H9 (cell line): ENCODE data around the gene FJX1. TPM values are rescaled to one million over a fixed set of nuclear protein-coding genes. Genes with fewer than 3 reads are reported as not detected.

Source experiments
- DNase-seq: peaks from one replicate; pipeline ENCODE4 v3.0.0-alpha.2; 2017
- H2AFZ ChIP-seq: one replicate; pipeline ENCODE4 v1.6.1; 2013; ENCODE audit warnings: mild to moderate bottlenecking, low read length, control low read depth, moderate library complexity
- H2AK5ac ChIP-seq: 2 replicates; pipeline ENCODE4 v1.6.1; 2013; ENCODE audit warnings: low read length, control low read depth, mixed read lengths; ENCODE audit not compliant: insufficient read length
- H2BK120ac ChIP-seq: one replicate; pipeline ENCODE4 v1.6.1; 2013; ENCODE audit warnings: low read depth, mild to moderate bottlenecking, low read length, control low read depth, inconsistent platforms; ENCODE audit not compliant: poor library complexity, severe bottlenecking
- H2BK12ac ChIP-seq: 2 replicates; pipeline ENCODE4 v1.6.1; 2013; ENCODE audit warnings: low read length, control low read depth, mixed read lengths, low read depth; ENCODE audit not compliant: insufficient read length
- H2BK15ac ChIP-seq: 2 replicates; pipeline ENCODE4 v1.6.1; 2013; ENCODE audit warnings: low read depth, low read length, control low read depth
- H2BK20ac ChIP-seq: one replicate; pipeline ENCODE4 v1.6.1; 2013; ENCODE audit warnings: low read depth, mild to moderate bottlenecking, low read length, control low read depth, inconsistent platforms; ENCODE audit not compliant: poor library complexity, severe bottlenecking
- H2BK5ac ChIP-seq: 2 replicates; pipeline ENCODE4 v1.6.1; 2013; ENCODE audit warnings: low read length, control low read depth, mixed read lengths; ENCODE audit not compliant: insufficient read length
- H3K14ac ChIP-seq: 2 replicates; pipeline ENCODE4 v1.6.1; 2013; ENCODE audit warnings: low read length, control low read depth; ENCODE audit not compliant: insufficient read depth
- H3K18ac ChIP-seq: 2 replicates; pipeline ENCODE4 v1.6.1; 2013; ENCODE audit warnings: low read depth, mild to moderate bottlenecking, mixed read lengths, low read length, control low read depth; ENCODE audit not compliant: insufficient read length
- H3K23ac ChIP-seq: 2 replicates; pipeline ENCODE4 v1.6.1; 2013; ENCODE audit warnings: low read length, control low read depth, mixed read lengths, low read depth; ENCODE audit not compliant: insufficient read length
- H3K23me2 ChIP-seq: 2 replicates; pipeline ENCODE4 v1.6.1; 2013; ENCODE audit warnings: low read depth, mild to moderate bottlenecking, mixed read lengths, low read length, control low read depth; ENCODE audit not compliant: insufficient read length, poor library complexity, severe bottlenecking
- H3K27ac ChIP-seq: 2 replicates; pipeline ENCODE4 v1.5.1; 2013; ENCODE audit warnings: low read length, control low read depth, mixed read lengths, low read depth; ENCODE audit not compliant: insufficient read length
- H3K27me3 ChIP-seq: 2 replicates; pipeline ENCODE4 v1.6.1; 2013; ENCODE audit warnings: low read length, control low read depth, inconsistent platforms; ENCODE audit not compliant: insufficient read depth
- H3K4ac ChIP-seq: 2 replicates; pipeline ENCODE4 v1.6.1; 2013; ENCODE audit warnings: low read depth, mild to moderate bottlenecking, control low read depth, inconsistent platforms, low read length, moderate library complexity
- H3K4me1 ChIP-seq: 2 replicates; pipeline ENCODE4 v1.6.1; 2013; ENCODE audit warnings: low read length, control low read depth, inconsistent platforms; ENCODE audit not compliant: insufficient read depth
- H3K4me2 ChIP-seq: 2 replicates; pipeline ENCODE4 v1.6.1; 2013; ENCODE audit warnings: low read length, control low read depth, mixed read lengths; ENCODE audit not compliant: insufficient read length, insufficient read depth
- H3K56ac ChIP-seq: 2 replicates; pipeline ENCODE4 v1.6.1; 2013; ENCODE audit warnings: low read depth, mild to moderate bottlenecking, mixed read lengths, low read length, control low read depth; ENCODE audit not compliant: insufficient read length
- H3K79me1 ChIP-seq: 2 replicates; pipeline ENCODE4 v1.6.1; 2013; ENCODE audit warnings: low read depth, mild to moderate bottlenecking, moderate library complexity, low read length, control low read depth, inconsistent platforms; ENCODE audit not compliant: insufficient read depth, poor library complexity, severe bottlenecking
- H3K79me2 ChIP-seq: 2 replicates; pipeline ENCODE4 v1.6.1; 2013; ENCODE audit warnings: low read length, control low read depth, inconsistent platforms; ENCODE audit not compliant: insufficient read depth
- H3K9ac ChIP-seq: 2 replicates; pipeline ENCODE4 v1.6.1; 2013; ENCODE audit warnings: low read length, control low read depth, mixed read lengths; ENCODE audit not compliant: insufficient read length; ENCODE audit errors: extremely low read depth
- H3K9me3 ChIP-seq: one replicate; pipeline ENCODE4 v1.6.1; 2013; ENCODE audit warnings: low read depth, low read length, inconsistent platforms; ENCODE audit not compliant: control insufficient read depth
- H3T11ph ChIP-seq: one replicate; pipeline ENCODE4 v1.6.1; 2013; ENCODE audit warnings: mild to moderate bottlenecking, low read length, control low read depth, inconsistent platforms
- H4K20me1 ChIP-seq: one replicate; pipeline ENCODE4 v1.6.1; 2013; ENCODE audit not compliant: control insufficient read depth, insufficient read length, insufficient read depth
- H4K5ac ChIP-seq: 2 replicates; pipeline ENCODE4 v1.6.1; 2013; ENCODE audit warnings: low read depth, mild to moderate bottlenecking, mixed read lengths, low read length, control low read depth; ENCODE audit not compliant: insufficient read length
- H4K8ac ChIP-seq: replicated peaks from 2 replicates; pipeline ENCODE4 v1.6.1; 2013; ENCODE audit warnings: low read length, control low read depth, mixed read lengths, low read depth; ENCODE audit not compliant: insufficient read length
- H4K91ac ChIP-seq: 2 replicates; pipeline ENCODE4 v1.6.1; 2013; ENCODE audit warnings: low read depth, mild to moderate bottlenecking, moderate library complexity, mixed read lengths, low read length, control low read depth; ENCODE audit not compliant: insufficient read length
- H3K27ac Mint-ChIP-seq, 3 experiments: 2 replicates in 2 of 3; 3 replicates in 1 of 3; pipeline ENCODE4 v1.8.0; 2020 to 2021; ENCODE audit warnings: mixed read lengths in 3 of 3, mild to moderate bottlenecking in 1 of 3, moderate library complexity in 1 of 3
- H3K27me3 Mint-ChIP-seq: 2 replicates; pipeline ENCODE4 v1.8.0; 2021; ENCODE audit warnings: low read depth, mild to moderate bottlenecking, moderate library complexity, mixed read lengths
- H3K36me3 Mint-ChIP-seq, 3 experiments: 2 replicates in 2 of 3; 3 replicates in 1 of 3; pipeline ENCODE4 v1.8.0; 2020 to 2021; ENCODE audit warnings: low read depth in 3 of 3, mixed read lengths in 3 of 3; ENCODE audit not compliant: insufficient read depth in 1 of 3
- H3K4me1 Mint-ChIP-seq, 2 experiments: 2 replicates each; pipeline ENCODE4 v1.8.0; 2020; ENCODE audit warnings: mixed read lengths in 2 of 2
- H3K4me3 Mint-ChIP-seq, 2 experiments: 2 replicates in 1 of 2; 3 replicates in 1 of 2; pipeline ENCODE4 v1.8.0; 2020 to 2021; ENCODE audit warnings: mild to moderate bottlenecking in 2 of 2, mixed read lengths in 2 of 2, moderate library complexity in 1 of 2
- H3K9me3 Mint-ChIP-seq, 2 experiments: 2 replicates in 1 of 2; 3 replicates in 1 of 2; pipeline ENCODE4 v1.8.0; 2020; ENCODE audit warnings: mild to moderate bottlenecking in 2 of 2, mixed read lengths in 2 of 2, moderate library complexity in 1 of 2
- total RNA-seq: library from RNA; stranded (reverse); gene quantifications from 2 replicates; pipeline ENCODE4 v1.2.1, GENCODE V29; 2021
- TF ChIP-seq, protein P1 (sequence below): fragments of 200-600 bp; sonication (generic); conservative IDR thresholded peaks from 3 replicates; pipeline ENCODE4 v1.8.0; 2021; ENCODE audit warnings: antibody characterized with exemption, mild to moderate bottlenecking

Gene FJX1
- total RNA-seq, 1 experiment from 2014 or later = 11.5 TPM

DNA sequence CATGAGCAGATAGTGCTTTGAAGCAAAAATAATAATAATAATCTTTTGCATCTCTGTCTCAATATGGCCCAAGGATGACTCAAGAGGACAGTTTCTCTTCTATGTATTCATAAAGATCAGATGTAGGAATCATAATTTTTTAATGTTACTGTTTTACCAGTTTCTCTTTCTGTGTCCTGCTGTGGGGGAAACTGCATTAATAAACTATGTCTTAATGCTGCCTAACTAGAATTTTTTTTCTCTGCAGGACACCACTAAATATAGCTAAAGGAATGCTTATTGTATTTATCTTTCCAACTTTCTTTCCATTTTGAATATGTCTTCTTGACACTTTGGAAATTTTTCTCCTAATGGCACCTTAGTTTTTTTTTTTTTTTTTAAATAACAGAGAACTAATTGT lies 6.5 kb downstream of the FJX1 start:
- Histone ChIP-seq H4K91ac (no peak overlapping the region), H3K56ac (no peak overlapping the region), H2AFZ (no peak overlapping the region), H4K8ac (no peak overlapping the region), H3K4ac (no peak overlapping the region), H3K79me2 (no peaks in the 10 kb centered on the region), H2AK5ac (no peak overlapping the region), H3T11ph (no peak overlapping the region), H3K9me3 (no peaks in the 10 kb centered on the region), H4K5ac (no peak overlapping the region), H3K23me2 (peaks cover 3% of the 10 kb centered on the region), H2BK120ac (no peak overlapping the region), H2BK20ac (no peak overlapping the region), H3K18ac (no peak overlapping the region), H3K4me2 (no peak overlapping the region), H3K9ac (no peak overlapping the region), H3K79me1 (no peaks in the 10 kb centered on the region), H3K27me3 (no peaks in the 10 kb centered on the region), H4K20me1 (no peaks in the 10 kb centered on the region), H3K14ac (no peak overlapping the region), H3K4me1 (peaks cover 4% of the 10 kb centered on the region), H2BK5ac (no peak overlapping the region), H2BK15ac (no peak overlapping the region), H3K23ac (no peak overlapping the region), H2BK12ac (no peak overlapping the region), H3K27ac (no peak overlapping the region)
- TF ChIP-seq, protein P1, sequence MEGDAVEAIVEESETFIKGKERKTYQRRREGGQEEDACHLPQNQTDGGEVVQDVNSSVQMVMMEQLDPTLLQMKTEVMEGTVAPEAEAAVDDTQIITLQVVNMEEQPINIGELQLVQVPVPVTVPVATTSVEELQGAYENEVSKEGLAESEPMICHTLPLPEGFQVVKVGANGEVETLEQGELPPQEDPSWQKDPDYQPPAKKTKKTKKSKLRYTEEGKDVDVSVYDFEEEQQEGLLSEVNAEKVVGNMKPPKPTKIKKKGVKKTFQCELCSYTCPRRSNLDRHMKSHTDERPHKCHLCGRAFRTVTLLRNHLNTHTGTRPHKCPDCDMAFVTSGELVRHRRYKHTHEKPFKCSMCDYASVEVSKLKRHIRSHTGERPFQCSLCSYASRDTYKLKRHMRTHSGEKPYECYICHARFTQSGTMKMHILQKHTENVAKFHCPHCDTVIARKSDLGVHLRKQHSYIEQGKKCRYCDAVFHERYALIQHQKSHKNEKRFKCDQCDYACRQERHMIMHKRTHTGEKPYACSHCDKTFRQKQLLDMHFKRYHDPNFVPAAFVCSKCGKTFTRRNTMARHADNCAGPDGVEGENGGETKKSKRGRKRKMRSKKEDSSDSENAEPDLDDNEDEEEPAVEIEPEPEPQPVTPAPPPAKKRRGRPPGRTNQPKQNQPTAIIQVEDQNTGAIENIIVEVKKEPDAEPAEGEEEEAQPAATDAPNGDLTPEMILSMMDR = no peak
- Mint-ChIP-seq H3K4me1 (peaks cover 18 to 21% of the 10 kb centered on the region in 2 experiments), H3K4me3 (no peak overlapping the region), H3K27me3 (peaks cover 26% of the 10 kb centered on the region), H3K9me3 (peaks cover 0 to 2% of the 10 kb centered on the region in 2 experiments; a peak in 2 of 5 replicates), H3K36me3 (peaks cover 0 to 2% (median 2%) of the 10 kb centered on the region in 3 experiments; a peak in 3 of 7 replicates), H3K27ac (no peak overlapping the region)
- no peak for DNase-seq
